Upper lobe of right lung (tissue), 1 donor: ENCODE measurements around the gene NDOR1. TPM values are rescaled to one million over a fixed set of nuclear protein-coding genes. Genes with fewer than 3 reads are reported as not detected.

Source experiments
- ATAC-seq: fragments of 200-7000 bp; cut with Tn5 transposase; one replicate; pipeline ENCODE4 v1.9.1; 2020; ENCODE audit warnings: mild to moderate bottlenecking, moderate library complexity
- DNase-seq: peaks from one replicate; pipeline ENCODE4 v3.0.0-alpha.2; 2020
- H3K27ac ChIP-seq: fragments of 200-600 bp; one replicate; pipeline ENCODE4 v1.8.0; 2022
- H3K27me3 ChIP-seq: fragments of 200-600 bp; one replicate; pipeline ENCODE4 v1.8.0; 2022; ENCODE audit warnings: mild to moderate bottlenecking
- H3K36me3 ChIP-seq: fragments of 200-600 bp; one replicate; pipeline ENCODE4 v1.8.0; 2022
- H3K4me1 ChIP-seq: fragments of 200-600 bp; one replicate; pipeline ENCODE4 v1.8.0; 2022
- H3K4me3 ChIP-seq: fragments of 200-600 bp; one replicate; pipeline ENCODE4 v1.8.0; 2022; ENCODE audit warnings: mild to moderate bottlenecking
- H3K9me3 ChIP-seq: fragments of 200-600 bp; one replicate; pipeline ENCODE4 v1.8.0; 2022
- intact Hi-C: fragments of 100-400 bp; cut with DNase I; formaldehyde crosslinking; loops from one replicate; pipeline ENCODE4 v1.11.0; 2022
- total RNA-seq: library from RNA; stranded (reverse); fragmentation: NEBNext Ultra II Directional; extraction: Animal tissue kit (Norgen Biotek cat#: 25700); gene quantifications from one replicate; pipeline ENCODE4 v1.2.1, GENCODE V29; 2021
- TF ChIP-seq, protein P1 (sequence below): fragments of 200-600 bp; IDR thresholded peaks from one replicate; pipeline ENCODE4 v1.8.0; 2022; ENCODE audit warnings: antibody characterized with exemption
- donor health status: DM: no; HTN: yes; CAD: no; lungs with severe emphysema.

NDOR1 gene
- total RNA-seq, 1 donor from 2014 or later, result 16.7 TPM

DNA sequence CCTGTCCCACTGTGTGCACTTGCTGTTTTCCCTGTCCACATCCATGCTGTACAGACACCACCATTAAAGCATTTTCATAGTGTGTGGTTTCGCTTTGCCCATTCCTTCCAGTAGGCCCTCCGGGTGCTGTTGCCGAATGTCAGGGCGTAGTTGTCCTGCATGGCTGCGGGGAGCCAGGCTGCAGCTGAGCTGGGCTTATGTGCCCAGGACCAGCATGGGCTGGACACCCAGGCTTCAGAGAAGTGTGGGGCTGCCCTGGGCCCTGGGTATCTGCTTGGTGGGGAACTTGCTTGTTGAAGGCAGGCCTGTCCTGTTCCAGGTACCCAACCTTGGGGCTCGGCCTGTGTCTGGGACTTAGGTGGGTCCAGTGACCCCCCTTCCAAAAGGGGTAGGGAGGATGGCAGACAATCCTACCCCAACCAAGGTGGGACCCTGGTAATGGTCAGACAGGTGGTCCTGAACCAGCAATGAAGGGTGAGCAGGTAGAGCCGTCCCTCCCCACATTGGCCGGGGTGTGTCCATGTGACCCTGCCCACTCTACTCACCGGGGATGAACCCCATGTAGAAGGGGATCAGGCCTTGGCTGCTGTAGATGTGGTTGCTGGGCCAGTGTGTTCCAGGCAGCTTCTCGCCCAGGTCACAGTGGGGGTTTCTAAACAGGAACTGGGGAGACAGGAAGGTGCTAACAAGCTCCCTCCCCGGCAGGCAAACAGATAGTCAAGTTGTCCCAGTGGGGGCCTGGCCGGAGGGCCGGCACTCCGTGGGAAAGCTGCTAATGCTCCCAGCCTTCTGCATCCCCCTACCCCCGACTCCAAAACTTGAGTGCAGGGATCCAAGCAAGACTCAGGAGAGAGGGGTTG lies 38.4 kb downstream of the NDOR1 start:
- Histone ChIP-seq H3K4me3 (no peak overlapping the region), H3K9me3 (no peaks in the 10 kb centered on the region), H3K4me1 (peaks cover 43% of the 10 kb centered on the region), H3K27me3 (no peaks in the 10 kb centered on the region), H3K27ac (no peak overlapping the region), H3K36me3 (peaks cover 21% of the 10 kb centered on the region)
- ATAC-seq (no peak), DNase-seq (no peak)
- intact Hi-C loops, result no loop called here
- TF ChIP-seq, protein P1, sequence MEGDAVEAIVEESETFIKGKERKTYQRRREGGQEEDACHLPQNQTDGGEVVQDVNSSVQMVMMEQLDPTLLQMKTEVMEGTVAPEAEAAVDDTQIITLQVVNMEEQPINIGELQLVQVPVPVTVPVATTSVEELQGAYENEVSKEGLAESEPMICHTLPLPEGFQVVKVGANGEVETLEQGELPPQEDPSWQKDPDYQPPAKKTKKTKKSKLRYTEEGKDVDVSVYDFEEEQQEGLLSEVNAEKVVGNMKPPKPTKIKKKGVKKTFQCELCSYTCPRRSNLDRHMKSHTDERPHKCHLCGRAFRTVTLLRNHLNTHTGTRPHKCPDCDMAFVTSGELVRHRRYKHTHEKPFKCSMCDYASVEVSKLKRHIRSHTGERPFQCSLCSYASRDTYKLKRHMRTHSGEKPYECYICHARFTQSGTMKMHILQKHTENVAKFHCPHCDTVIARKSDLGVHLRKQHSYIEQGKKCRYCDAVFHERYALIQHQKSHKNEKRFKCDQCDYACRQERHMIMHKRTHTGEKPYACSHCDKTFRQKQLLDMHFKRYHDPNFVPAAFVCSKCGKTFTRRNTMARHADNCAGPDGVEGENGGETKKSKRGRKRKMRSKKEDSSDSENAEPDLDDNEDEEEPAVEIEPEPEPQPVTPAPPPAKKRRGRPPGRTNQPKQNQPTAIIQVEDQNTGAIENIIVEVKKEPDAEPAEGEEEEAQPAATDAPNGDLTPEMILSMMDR, result no peak

DNA sequence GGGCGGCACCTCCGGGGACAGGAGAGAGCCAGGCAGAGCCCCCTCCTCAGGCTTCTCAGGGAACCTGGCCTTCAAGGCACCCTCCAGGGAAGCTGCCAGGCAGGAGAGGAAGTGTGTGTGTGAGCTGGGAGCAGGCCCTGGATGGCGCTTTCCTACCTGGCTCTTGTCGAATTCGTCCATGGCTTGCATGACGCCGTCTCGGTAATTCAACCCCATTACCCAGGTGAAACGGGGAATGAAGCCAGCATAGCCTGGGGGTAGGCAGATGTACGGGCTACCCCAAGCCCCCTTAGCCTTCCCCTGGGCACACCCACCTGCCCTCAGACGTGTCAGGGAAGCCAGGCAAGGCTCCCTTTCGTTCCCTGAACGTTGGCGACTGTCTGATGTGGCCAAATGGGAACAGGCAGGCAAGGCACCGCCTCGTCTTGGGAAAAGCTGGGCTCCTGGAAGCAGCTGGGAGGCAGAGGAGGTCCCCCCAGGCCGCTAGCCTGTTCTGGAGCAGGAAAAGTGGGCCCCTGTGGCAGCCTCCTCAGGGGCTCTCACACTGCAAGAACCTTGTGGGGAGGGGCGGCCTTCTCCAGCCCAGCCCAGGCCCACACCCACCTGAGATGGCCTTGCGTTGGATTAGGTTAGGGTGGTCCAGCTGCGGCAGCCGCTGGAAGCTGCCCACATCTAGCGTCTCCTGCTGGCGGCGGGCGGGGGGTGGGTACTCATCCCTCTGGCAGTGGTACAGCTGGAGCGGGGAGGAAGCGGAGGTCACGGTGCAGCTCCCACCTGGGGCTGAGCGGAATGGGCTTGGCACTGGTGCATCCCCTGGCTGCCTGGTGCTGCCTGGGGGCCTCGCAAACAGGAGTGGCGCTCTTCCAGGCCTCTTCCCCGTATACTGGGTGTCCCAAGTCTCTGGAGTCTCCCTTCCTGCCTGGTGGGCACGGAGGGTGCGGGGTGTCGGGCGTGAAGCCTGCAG lies 39.3 kb downstream of the NDOR1 start:
- DNase-seq (no peak), ATAC-seq (no peak)
- intact Hi-C loops, result no loop called here
- Histone ChIP-seq H3K4me3 (no peak overlapping the region), H3K27ac (no peak overlapping the region), H3K27me3 (no peaks in the 10 kb centered on the region), H3K9me3 (no peaks in the 10 kb centered on the region), H3K4me1 (peaks cover 33% of the 10 kb centered on the region), H3K36me3 (peaks cover 21% of the 10 kb centered on the region)
- TF ChIP-seq, protein P1, result no peak

DNA sequence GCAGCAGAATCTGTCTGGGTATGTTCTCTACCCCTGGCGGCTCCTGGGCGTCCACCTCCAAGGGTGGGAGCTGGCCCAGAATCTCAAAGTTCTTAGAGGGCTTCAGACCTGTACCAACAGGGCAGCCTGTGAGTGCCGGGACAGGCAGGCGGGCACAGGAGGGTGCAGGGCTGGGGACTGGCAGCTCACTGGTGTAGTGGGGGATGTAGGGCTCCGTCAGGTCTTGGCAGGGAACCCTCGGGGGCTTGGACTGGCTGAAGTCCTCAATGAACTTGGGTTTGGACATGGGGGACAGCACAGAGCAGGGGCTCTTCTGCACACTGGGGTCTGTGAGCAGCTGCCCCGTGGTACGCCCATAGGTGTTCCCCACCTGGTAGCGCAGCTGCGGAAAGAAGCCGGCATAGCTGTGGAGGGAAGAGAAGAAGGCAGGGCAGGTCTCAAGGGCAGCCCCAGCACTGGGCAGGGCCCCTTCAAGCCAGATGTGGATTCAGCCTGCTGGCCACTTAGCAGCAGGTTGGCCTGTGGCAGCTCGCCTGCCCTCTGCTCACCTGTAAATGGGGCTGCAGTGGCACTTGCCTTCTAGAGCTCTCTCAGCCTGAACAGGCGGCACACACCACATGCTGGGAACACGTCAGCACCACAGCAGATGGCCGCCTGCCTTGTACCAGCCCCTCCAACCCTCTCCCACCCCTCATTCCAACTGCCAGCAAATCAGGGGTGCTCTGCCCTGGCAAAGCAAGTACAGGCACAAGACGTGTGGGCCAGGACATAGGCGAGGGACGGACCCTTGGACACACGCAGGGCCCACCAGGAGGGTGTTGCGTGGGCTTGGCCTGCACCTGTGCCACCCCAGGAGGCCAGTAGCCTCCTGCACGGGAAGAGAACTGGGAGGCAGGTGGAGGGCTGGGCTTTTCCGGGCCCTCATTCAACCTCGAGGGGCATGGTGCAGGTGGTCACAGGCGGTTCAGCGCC lies 40.2 kb downstream of the NDOR1 start:
- DNase-seq (no peak), ATAC-seq (no peak)
- H3K9me3 ChIP-seq, result no peaks in the 10 kb centered on the region
- TF ChIP-seq, protein P1, result no peak
- H3K36me3 ChIP-seq, result peaks cover 21% of the 10 kb centered on the region
- H3K27ac ChIP-seq, result no peak overlapping the region
- intact Hi-C loops, result no loop called here
- no peaks in the 10 kb centered on the region for H3K27me3 ChIP-seq
- no peak overlapping the region for H3K4me3 ChIP-seq
- peaks cover 30% of the 10 kb centered on the region for H3K4me1 ChIP-seq

GRCh38 chr9:137247135-137247915 lies 41.8 kb downstream of the NDOR1 start:
- DNase-seq (peak; percentile 86), ATAC-seq (peak; percentile 73)
- Histone ChIP-seq H3K36me3 (peaks cover 17% of the 10 kb centered on the region), H3K9me3 (no peaks in the 10 kb centered on the region), H3K4me1 (peaks cover 24% of the 10 kb centered on the region), H3K27ac (peak overlapping the region; percentile 63), H3K4me3 (no peak overlapping the region), H3K27me3 (no peaks in the 10 kb centered on the region)
- TF ChIP-seq, protein P1, result no peak
- intact Hi-C loops, result no loop called here
